GM12874 (cell line): ENCODE measurements around the gene MTFR1L.

Experiments
- TF ChIP-seq, protein P1 (sequence below): IDR thresholded peaks from 2 replicates; pipeline ENCODE4 v1.5.1; 2011; ENCODE audit warnings: low read depth, mild to moderate bottlenecking, control low read depth, low read length, moderate library complexity; ENCODE audit not compliant: insufficient read depth

The MTFR1L gene

DNA sequence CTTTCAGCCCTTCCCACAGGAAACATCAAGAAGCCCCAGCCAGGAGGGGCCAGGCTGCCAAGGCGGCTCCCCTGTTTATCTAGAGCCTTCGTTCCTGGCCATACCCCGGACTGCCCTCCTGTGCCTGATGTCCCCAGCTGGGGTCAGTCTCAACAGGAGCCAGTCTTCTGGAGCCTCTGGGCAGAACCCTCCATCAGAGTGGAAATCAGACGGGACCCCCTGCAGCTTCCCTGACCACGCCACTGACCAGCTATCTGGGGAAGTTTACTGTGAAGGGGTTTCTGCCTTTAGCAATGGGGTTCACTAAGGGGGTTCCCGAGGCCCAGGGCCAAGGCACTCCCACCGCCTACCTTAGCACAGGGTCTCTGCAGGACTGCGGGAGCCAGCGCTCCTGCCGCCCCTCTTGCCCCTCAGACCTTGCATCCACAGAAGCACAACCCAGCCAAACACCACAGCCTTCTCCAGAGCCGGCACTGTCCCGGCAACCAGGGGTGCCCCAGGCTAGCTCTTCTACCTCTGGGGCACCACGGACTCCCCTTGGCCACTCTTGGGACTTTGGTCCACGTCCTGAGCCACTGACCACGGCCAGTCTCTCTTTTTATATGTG lies 3.5 kb upstream of the MTFR1L start:
- TF ChIP-seq, protein P1, sequence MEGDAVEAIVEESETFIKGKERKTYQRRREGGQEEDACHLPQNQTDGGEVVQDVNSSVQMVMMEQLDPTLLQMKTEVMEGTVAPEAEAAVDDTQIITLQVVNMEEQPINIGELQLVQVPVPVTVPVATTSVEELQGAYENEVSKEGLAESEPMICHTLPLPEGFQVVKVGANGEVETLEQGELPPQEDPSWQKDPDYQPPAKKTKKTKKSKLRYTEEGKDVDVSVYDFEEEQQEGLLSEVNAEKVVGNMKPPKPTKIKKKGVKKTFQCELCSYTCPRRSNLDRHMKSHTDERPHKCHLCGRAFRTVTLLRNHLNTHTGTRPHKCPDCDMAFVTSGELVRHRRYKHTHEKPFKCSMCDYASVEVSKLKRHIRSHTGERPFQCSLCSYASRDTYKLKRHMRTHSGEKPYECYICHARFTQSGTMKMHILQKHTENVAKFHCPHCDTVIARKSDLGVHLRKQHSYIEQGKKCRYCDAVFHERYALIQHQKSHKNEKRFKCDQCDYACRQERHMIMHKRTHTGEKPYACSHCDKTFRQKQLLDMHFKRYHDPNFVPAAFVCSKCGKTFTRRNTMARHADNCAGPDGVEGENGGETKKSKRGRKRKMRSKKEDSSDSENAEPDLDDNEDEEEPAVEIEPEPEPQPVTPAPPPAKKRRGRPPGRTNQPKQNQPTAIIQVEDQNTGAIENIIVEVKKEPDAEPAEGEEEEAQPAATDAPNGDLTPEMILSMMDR, result no peak

DNA sequence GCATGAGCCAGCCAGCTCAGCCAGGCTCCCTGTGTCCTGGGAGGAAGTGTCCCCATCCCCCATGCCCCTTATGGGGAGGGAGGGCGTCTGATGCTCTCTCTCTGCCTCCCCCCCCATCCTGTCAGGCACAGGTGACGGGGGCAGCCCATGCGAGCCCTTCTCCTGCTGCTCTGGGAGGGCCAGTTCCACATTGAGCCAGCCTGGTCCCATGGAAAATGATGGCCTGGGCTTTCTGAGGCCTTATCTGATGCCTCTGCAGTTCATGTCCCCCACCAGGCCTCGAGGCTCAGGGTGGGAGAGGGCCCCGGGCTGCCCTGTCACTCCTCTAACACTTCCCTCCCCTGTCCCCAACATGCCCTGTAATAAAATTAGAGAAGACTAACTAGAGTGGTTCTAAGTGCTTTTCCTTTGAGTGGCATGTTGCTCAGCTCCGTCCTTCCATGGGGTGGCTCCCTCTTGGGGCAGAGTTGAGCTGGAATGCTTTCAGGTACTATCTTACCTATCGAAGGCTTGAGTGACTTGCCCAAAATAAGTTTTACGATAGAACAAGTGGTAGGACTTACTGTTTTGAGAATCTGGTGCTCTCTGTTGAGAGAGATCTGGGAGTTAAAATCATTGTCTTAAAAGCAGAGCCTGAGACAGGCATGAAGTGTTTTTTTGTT lies 1.8 kb upstream of the MTFR1L start:
- TF ChIP-seq, protein P1, result no peak

DNA sequence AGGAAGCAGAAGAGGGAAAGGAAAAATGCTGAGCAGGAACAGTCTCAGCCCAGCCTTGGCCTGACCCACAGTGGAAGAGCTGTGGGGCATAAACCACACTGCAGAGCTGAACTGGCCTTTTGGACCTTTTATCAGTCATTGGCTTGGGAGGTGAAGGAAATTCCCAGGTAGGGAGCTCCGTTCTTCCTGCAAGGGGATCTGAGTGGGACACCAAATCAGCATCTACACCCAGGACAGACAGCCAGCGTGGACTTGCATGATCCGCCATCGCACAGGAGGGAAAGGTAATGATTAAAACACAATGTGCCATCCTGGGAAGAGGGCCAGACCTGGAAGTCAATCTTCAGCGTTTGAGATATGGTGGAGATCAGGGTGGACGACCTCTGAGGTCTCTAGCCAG lies 1.2 kb upstream of the MTFR1L start:
- TF ChIP-seq, protein P1, result no peak

DNA sequence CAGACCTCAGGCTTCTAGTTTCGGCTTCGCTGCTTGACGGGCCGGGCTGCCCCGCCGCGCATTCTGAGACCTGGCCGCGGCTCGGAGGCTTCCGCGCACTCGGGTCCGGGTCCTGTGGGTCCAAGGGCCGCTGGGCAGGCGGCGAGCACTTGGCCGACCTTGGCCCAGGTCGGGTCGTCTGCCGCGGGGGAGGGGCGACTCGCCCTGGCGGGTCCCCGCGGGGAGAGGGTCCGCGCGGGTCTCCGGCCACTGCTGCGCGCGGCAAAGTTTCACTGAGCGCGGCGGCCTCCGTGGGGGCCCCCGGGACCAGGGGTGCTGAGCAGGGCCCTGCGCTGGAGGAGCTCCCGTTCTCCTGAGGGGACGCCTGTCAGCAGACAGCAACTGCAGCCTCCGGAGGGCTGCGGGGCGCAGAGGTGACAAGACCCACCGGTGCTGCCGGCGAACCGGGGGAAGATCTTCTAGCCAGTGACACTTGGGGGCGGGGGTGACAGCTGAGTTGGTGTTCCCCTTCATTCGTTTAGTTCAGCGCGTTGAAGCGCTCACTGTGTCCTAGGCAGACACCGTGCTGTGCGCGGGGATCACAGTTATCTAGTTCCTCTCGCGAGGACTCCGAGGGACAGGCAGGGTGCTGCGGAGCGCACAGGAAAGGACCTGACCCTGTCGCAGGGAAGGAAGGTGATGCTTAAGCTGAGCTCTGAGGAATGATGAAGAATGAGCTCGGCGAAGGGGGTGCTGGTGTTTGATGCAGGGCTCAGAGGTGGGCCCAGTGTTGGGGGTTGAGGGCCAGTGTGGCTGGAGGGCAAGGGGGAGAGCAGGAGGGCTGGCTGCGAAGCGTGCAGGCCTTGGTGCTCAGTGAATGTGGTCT lies 725 bp downstream of the MTFR1L start:
- TF ChIP-seq, protein P1, result no peak

DNA sequence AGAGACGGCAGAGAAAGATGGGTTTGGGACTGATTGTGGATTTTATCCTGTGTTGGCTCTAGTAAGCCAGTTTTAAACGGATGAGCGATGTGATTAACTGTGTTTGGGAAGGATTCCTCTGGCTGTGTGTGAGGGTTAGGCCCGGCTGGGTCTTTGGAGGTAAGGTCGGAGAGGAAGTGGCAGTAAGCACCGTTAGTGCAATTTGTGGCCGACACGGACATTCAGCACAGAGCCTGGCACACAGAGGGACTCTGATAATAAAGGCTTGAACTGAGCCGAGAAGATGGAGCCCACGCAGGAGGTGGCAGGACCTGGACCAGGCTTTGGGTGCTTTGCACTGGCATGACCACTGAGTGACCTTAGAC lies 1.3 kb downstream of the MTFR1L start:
- TF ChIP-seq, protein P1, result no peak

DNA sequence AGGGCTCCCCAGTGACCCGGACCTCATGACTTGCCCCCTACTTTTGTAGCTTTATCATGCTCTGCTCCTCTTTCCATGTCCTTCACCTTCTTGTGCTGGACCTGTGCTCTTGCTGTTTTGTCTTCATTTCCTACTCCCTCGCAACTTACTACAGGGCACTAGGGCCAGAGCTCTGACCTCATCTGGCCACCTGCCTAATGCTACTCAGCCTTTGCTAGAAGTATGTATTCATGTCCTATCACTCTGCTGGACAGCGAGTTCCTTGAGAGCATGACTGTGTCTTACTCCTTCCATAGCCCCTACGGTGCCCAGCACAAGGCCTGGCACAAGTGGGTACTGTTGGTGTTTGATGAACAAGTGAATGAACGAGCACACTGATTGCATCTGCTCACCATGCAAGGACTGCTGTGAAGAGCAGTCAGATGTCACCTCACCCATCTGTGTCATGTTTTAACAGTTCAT lies 1.9 kb downstream of the MTFR1L start:
- TF ChIP-seq, protein P1, result no peak

DNA sequence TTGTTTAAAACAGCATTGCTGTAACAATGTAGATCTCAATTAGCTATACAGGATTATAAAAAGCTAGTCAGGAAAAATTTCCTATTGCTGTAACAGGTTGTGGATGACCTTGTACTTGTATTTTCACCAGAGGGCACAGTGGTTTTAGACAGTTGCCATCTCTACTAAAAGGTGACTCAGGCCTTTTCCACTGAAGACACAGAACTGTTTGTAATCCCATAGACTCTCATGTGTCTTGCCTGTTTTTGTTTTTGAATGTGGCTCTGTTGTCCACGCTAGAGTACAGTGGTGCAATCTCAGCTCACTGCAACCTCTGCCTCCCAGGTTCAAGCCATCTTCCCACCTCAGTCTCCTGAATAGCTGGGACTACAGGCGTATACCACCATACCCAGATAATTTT lies 5.9 kb downstream of the MTFR1L start:
- TF ChIP-seq, protein P1, result no peak
